Uterus (tissue), 2 donors: ENCODE measurements around the gene SSR4.

Source experiments
- POLR2A ChIP-seq, 2 donors: fragments of 450-650 bp; IDR thresholded peaks; one replicate each; pipeline ENCODE4 v1.6.1; 2016; ENCODE audit warnings: antibody characterized with exemption in 2 of 2, mild to moderate bottlenecking in 1 of 2, moderate library complexity in 1 of 2
- TF ChIP-seq, protein P1 (sequence below), 4 experiments: fragments of 200-600 bp in 2 of 4; fragments of 450-650 bp in 2 of 4; sonication (generic) in 2 of 4; IDR thresholded peaks; one replicate each; pipeline ENCODE4 v1.5.1; 2016 to 2019; ENCODE audit warnings: antibody characterized with exemption in 4 of 4, mild to moderate bottlenecking in 2 of 4, moderate library complexity in 1 of 4

DNA sequence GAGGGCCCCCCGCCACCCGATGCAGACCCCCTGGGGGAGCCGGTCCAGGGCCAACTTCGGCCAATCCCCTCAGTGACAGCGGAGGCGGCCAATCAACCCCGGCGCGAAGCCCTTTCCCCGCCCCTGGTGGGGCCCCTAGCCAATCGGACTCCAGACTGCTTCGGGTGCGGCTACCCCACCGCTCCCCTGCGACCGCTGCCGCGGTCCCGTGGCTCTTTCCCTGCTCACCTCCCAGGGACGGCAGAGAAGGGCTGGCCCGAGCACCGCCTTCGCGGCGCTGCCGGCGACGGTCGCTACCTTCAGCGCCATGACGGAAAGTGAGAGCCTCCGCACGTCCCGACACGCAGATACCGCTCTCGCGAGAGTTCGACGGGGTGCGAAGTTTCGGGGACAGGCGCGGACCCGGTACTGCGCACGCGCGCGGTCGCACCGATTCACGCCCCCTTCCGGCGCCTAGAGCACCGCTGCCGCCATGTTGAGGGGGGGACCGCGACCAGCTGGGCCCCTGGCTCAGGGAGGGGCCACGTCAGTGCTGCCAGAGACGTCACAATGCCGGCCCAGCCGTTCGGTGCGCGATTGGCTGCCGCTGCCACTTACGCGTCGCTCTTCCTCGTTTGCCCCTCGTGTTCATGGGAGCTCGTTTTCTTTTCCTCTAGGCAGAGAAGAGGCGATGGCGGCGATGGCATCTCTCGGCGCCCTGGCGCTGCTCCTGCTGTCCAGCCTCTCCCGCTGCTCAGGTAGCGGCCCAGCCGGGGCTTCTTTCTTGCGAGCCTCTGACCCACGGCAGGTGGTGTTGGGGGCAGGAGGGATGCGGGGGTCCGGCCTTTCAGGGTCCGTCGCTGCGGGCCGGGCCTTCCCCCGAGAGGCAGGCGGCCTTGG is at the start of gene SSR4, which contains the start of gene IDH3G:
- TF ChIP-seq POLR2A (IDR thresholded peaks at IDR 0.05): peak; percentile 15 to 65
- TF ChIP-seq, protein P1, sequence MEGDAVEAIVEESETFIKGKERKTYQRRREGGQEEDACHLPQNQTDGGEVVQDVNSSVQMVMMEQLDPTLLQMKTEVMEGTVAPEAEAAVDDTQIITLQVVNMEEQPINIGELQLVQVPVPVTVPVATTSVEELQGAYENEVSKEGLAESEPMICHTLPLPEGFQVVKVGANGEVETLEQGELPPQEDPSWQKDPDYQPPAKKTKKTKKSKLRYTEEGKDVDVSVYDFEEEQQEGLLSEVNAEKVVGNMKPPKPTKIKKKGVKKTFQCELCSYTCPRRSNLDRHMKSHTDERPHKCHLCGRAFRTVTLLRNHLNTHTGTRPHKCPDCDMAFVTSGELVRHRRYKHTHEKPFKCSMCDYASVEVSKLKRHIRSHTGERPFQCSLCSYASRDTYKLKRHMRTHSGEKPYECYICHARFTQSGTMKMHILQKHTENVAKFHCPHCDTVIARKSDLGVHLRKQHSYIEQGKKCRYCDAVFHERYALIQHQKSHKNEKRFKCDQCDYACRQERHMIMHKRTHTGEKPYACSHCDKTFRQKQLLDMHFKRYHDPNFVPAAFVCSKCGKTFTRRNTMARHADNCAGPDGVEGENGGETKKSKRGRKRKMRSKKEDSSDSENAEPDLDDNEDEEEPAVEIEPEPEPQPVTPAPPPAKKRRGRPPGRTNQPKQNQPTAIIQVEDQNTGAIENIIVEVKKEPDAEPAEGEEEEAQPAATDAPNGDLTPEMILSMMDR (IDR thresholded peaks at IDR 0.05): peak in 2 of 4 experiments; percentile 16 to 35
